ENCODE data around the gene ZRANB3.
"Not testable (repeated sequence)": the region's sequence is repeated elsewhere in the genome, so short reads cannot be mapped to it uniquely, and the experiment has no call there.

The ZRANB3 gene

DNA sequence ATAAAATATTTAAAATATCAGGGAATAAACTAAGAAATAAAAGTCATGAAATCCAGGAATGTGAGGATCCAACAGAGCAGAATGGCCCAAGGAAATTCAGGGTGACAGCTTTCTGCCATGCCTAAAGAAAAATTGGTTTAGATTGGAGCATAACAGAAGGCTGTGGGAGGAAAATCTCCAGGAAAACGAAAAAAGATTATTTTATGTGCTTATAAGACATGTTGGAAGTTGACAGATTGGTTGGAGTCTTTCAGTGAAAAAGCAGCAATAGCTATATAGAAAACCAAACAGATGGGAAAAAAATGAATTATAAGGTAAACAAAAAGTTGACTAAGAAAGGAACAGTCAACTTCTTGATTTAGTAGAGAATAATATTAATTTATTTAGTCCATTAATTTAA lies 203.9 kb downstream of the ZRANB3 start:
- no peak for DNase-seq (ENCODE audit: low spot score)

DNA sequence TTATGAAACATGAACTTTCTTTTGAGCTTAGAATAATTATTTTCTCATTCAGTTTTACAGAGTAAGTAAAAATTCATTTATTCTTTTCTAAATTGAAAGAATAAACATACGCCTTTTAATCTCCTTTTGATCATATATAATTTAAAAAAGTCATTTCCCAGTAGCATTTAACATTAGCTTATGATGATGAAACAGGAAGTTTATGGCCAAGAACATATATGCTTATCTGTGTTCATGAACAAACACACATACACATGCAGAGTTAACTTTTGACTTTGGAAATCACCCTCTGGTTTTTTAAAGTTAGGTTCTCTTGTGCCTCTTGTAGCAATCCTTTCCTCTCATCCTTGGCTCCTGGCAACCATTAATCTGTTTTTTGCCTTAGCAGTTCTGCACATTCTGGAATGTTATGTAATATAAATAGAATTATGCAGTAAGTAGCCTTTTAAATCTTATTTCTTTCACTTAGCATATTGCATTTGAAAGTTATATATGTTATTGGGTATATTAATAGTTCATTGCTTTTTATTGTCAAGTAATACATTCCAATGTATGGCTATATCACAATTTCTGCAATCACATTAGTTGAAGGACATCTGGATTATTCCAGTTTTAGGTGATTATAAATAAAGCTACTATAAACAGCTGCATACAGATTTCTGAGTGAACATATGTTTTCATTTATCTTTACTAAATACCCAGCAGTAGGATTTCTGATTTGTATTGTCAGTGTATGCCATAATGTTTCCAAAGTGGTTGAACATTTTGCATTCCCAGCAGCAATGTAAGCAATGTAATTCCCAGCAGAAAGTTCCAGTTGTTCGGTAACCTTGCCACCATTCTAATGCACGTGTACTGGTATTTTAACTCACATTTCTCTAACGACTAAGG lies 210.3 kb downstream of the ZRANB3 start:
- DNase-seq (ENCODE audit: low spot score), result no peak

DNA sequence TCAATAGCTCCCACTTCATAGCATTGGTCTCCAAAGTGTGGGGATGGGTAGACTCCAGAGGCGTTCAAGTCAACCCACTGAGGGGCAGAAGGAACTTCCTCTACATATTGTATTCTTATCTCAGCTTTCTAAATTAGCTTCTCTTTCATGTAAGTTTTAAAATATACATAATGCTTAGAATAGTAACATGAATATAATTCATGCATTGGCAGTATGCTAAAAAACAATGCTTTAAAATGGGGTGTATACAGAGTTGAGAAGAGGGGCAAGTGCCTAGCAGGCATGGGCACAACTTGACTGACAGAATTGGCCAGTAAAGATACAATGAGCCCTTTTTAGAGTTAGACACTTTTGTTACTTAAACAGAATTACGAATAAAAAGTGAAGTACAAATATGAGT lies 212.2 kb downstream of the ZRANB3 start:
- DNase-seq (ENCODE audit: low spot score), result no peak

DNA sequence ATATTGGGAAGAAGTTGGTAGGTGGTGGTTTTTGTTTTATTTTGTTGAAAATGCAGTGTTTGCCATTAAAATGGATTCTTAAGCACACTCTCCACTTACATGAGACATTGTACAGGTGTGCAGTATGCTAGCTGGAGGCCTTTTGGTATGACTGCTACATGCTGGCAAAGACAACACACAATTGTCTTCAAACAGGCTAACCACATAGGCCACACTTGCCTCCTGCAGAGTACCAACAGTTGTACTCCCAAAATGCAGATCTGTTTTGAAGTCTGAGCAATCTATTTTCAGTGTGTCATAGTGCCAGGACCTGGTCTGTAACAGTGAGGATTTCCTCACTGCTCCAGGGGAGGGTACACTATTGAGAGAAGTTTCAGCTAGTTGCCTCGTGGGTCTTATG lies 213.6 kb downstream of the ZRANB3 start:
- DNase-seq (ENCODE audit: low spot score), result no peak

DNA sequence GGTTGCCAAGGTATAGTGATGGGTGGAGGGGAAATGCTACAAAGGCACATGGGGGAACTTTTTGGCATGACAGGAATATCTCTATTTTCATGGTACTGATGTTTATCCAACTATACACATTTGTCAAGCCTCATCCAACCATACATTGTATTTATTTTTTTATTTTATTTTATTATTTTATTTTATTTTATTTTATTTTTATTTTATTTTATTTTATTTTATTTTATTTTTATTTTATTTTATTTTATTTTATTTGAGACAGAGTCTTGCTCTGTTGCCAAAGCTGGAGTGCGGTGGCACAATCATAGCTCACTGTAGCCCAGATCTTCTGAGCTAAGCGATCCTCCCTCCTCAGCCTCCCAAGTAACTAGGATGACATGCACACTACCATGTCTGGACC lies 219.1 kb downstream of the ZRANB3 start:
- no peak for DNase-seq (ENCODE audit: low spot score)

DNA sequence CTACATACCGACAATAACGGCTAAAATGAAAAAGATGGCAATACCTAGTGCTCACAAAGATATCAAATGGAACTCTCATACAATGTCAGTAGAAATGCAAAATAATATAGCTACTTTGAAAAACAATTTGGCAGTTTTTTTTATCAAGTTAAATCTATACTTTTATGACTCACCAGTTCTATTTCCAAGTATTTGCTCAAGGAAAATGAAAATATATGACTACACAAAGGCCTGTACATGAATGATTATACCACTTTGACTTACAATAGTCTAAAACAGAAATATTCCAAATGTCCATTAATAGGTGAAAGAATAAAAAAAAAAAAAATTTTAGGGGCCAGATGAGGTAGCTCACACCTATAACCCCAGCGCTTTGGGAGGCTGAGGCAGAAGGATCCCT lies 219.8 kb downstream of the ZRANB3 start:
- no peak for DNase-seq (ENCODE audit: low spot score)

DNA sequence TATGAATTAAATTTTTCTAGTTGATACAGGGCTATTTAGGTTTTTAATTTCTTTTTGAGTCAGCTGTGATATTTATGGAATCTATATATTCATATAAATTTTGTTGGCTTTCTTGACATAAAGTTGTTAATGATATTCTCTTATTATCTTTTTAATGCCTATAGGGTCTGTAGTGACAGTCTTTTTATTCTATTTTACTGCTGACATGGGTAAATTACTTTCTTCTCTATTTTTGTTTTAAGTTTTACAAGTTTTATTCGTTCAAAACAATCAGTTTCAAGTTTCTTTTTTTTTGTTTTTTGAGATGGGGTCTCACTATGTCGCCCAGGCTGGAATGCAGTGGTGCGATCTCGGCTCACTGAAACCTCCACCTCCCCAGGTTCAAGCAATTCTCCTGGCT lies 226.3 kb downstream of the ZRANB3 start:
- DNase-seq (ENCODE audit: low spot score), result no peak

DNA sequence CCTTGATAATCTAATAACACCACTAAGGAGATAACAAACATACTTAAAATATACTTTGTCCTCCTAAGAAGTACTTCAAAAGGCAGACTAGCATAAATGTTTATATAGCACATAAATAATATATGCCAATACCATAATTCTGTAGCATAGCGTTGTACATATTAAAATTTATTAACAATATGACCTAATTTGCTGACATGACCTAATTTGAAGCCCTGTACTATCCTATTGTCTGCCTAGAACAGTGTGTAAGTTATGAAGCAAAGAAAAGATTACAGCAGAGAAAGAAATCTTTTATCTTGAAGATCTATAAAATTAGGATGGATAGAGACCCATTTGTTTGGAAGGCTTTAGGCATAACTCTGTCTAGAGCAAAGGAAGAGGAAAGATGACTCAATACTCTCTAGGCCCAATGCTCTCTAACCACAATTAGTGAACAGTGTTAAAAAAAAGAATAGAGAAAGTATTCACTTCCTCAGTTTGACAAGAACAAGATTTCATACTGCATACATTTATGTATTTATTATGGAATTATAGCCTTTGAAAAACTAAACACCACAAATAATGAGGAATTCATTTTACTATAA lies 231.3 kb downstream of the ZRANB3 start:
- no peak for DNase-seq (ENCODE audit: low spot score)

DNA sequence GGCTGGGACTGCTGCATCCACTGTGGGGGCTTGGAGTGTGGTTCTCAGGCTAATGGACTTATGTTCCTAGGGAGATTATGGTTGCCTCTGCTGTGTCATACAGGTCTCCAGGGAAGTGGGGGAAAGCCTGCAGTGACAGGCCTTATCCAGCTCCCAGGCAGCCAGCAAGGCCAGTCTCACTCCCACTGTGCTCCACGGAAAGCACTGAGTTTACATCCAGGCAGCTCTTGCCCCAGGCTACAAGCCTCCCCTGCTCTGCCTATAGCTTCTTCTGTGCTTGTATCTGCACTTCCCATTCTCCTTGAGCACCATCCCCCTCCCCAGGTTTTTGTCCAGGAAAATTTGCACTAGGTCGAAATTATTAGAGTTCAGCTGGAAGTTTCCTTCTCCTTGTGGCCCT lies 231.9 kb downstream of the ZRANB3 start:
- DNase-seq (ENCODE audit: low spot score), result no peak

DNA sequence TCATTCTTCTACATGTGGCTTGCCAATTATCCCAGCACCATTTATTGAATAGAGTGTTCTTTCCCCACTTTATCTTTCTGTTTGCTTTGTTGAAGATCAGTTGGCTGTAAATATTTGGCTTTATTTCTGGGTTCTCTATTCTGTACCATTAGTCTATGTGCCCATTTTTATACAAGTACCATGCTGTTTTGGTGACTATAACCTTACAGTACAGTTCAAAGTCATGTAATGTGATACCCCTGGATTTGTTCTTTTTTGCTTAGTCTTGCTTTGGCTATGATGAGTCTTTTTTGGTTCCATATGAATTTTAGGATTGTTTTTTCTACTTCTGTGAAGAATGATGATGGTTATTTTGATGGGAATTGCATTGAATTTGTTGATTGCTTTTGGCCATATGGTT lies 243.9 kb downstream of the ZRANB3 start:
- not testable (repeated sequence) for DNase-seq (ENCODE audit: low spot score)

DNA sequence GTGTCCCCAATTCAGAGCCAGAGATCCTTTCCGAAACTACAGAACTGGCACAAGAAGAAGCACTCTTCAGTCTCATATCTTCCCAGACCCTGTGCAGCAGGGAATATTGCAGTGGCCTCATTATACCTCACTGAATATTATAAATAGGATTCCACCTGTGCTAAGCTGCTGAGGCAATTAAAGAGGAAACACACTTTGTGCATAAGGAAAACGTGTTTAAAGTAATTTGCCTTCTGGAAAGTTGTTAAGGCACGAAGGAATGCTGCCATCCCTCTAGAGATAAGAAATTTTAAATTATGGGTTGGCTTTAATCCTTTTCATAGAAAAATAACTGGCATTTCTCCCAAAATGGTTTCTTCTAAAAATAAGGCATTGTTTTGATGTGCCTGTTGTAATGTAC lies 245.6 kb downstream of the ZRANB3 start:
- no peak for DNase-seq (ENCODE audit: low spot score)

DNA sequence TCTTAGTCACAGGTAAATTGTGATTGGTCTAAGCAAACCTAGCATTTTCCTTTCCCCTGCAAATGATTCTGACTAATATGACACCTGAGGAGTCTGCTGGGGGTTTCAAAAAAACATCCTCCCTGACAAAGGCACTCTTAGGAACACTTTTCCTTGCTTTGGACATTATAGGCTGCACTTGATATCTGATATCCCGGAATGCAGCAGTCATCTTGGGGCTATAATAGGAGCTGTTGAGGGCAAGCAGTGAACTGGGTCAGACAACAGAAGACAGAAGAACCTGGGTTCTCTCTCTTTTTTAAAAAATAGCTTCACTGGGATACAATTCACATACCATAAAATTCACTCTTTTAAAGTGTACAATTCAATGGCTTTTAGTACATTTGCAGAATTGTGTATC lies 249.6 kb downstream of the ZRANB3 start:
- no peak for DNase-seq (ENCODE audit: low spot score)

DNA sequence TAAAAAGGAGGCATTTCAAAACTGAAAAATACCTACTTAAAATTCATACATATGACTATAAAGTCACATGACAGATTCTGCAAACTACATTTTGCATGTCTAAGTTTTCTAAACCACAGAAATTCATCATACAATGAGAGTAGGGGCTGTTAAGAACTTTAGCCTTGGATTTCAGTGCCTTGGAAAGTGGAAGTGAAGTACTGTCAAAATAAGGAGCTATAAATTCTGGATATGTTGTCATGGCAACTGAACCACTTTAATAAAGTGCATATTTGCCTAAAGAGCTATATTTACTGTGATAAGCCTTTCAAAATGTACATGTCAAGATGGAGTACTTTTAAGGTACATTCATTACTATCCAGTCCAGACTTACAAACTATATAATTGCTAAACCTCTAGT lies 251.8 kb downstream of the ZRANB3 start:
- no peak for DNase-seq (ENCODE audit: low spot score)

DNA sequence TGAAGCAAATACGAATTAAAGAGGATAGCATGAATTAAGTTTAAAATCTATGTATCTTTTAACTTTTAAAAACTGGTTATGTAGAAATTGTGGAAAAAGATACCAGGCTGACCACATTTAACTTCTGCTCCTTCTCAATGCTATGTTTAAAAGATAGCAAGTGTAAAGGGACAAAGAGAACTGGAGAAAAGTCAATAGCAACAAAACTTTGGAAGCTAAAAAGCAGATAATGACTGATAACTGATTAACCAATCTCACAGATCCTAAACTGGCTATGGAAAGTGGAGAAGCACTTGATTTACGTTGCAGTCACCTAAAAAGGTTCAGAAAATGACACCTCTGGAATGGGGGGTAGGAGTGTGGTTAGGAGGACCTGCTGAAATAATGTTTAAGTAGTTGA lies 254.5 kb downstream of the ZRANB3 start:
- DNase-seq (ENCODE audit: low spot score), result no peak

DNA sequence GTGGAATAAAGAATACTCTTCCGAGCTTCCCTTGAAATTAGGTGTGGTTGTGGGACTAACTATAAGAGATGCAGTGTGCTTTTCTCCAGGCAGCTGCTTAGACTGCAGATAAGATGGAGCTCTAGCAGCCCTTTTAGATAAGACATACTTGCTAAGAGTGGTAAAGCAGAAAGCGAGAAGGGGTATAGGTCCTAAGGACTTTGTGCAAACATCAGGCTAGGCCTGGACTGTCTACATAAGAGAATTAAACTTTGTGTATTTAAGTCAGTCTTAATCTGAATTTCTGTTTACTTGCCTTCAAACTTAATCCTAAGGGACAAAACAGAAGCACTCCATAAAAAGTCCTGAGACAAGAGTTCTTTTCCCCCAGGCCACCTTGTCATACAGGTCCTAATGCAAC lies 260.0 kb downstream of the ZRANB3 start:
- DNase-seq (ENCODE audit: low spot score), result no peak

DNA sequence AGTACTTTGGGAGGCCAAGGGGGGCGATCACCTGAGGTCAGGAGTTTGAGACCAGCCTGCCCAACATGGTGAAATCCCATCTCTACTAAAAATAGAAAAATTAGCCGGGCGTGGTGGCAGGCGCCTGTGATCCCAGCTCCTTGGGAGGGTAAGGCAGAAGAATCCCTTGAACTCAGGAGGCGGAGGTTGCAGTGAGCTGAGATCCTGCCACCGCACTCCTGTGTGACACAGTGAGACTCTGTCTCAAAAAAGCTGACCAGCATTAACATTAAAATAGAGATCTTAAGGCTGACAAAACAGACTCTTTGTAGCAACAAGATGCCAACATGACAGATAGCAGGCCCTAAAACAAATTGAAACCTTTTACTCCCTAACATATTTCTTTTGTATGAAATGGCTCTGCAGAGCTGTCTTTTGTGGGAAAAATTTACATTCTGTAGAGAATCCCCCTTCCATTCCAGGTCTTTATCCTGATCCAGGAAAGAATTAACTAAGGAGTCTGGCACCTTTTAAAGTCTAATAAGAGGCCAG lies 265.0 kb downstream of the ZRANB3 start:
- no peak for DNase-seq (ENCODE audit: low spot score)

DNA sequence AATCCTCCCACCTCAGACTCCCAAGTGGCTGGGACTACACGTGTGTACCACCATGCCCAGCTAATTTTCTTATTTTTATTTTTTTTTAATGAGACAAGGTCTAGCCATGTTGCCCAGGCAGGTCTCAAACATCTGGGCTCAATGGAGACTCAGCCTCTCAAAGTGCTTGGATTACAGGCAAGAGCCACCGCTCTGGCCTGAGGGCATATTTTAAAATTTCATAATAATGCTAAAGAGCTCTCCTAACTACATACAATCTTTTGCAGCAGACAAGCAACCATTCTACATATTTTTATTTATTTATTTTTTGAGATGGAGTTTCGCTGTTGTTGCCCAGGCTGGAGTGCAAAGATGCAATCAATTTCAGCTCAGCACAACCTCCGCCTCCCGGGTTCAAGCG lies 271.9 kb downstream of the ZRANB3 start:
- no peak for DNase-seq (ENCODE audit: low spot score)

DNA sequence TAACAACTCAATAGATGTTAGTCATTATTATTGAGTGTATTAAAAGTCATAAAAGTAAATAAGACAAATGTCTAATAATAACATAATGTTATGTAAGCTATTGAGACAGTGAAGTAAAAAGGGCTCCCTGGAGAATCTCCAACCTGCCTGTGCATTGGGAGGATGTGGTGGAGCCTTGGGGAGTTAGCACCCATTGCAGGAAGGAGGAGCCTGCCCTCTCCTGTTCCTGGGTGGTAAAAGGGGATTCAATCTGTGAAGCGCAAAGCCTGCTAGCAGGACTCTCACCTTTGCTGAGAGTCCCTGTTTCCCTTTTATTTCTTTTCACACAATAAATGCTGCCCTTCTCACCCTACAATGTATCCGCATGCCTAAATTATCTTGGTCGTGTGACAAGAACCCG lies 272.8 kb downstream of the ZRANB3 start:
- DNase-seq (ENCODE audit: low spot score), result no peak

DNA sequence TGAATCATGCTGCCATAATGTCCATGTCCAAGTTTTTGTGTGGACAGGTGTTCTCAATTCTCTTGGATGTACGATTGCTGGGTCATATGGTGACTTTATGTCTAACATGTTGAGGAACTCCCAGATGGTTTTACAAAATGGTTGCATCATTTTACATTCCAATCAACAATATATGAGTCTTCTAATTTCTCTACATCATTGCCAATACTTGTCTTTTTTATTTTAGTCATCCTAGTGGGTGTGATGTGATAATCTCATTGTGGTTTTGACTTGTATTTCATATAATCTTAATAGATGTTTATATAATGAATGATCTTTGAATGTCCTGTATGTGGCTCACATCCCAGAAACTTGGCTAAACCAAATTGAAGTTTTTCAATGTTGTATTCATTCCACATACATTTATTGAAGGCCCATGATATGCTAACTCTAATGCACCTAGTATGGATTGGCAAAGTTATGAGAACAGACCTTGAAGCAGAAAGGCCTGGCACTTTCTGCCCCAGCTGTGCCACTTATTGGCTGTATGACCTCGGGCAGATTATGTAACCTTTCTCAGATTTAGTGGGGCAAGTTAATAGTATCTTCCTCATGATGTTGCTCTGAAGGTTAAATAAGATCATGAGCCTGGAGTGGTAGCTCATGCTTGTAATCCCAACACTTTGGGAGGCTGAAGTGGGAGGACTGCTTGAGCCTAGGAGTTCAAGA lies 273.5 kb downstream of the ZRANB3 start:
- no peak for DNase-seq (ENCODE audit: low spot score)

DNA sequence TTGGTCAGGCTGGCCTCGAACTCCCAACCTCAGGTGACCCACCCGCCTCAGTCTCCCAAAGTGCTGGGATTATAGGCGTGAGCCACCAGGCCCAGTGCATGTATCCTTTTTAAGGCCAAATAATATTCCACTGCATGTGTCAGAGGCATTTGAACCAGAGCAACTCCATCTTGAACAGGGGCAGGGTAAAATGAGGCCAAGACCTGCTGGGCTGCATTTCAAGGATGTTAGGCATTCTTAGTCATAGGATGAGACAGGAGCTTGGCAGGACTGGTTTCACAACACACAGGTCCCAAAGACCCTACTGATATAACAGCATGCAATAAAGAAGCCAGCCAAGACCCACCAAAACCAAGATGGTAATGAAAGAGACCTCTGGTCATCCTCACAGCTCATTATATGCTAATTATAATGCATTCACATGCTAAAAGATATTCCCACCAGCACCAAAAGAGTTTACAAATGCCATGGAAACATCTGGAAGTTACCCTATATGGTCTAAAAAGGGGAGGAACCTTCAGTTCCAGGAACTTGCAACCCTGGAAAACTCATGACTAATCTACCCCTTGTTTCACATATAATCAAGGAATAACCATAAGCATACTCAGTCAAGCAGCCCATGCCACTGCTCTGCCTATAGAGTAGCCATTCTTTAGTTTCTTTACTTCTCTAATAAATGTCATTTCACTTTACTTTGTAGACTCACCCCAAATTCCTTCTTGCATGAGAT lies 274.3 kb downstream of the ZRANB3 start:
- DNase-seq (ENCODE audit: low spot score), result no peak

DNA sequence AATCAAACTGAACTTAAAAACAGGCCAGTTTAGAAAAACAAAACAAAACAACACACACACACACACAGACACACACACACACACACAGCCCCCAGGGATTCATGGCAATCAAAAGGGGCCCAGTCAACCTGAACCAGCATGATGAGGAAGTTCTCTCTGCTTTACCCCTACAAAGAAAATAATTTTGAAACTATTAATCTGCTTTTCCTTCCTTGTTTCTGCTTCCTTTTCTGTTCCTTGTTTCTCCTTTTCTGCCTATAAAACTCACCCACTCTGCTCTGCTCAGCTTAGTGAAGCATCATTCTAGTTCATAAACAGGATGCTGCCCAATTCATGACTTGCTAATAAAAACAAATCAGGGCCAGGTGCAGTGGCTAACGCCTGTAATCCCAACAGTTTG lies 275.8 kb downstream of the ZRANB3 start:
- DNase-seq (ENCODE audit: low spot score), result no peak

DNA sequence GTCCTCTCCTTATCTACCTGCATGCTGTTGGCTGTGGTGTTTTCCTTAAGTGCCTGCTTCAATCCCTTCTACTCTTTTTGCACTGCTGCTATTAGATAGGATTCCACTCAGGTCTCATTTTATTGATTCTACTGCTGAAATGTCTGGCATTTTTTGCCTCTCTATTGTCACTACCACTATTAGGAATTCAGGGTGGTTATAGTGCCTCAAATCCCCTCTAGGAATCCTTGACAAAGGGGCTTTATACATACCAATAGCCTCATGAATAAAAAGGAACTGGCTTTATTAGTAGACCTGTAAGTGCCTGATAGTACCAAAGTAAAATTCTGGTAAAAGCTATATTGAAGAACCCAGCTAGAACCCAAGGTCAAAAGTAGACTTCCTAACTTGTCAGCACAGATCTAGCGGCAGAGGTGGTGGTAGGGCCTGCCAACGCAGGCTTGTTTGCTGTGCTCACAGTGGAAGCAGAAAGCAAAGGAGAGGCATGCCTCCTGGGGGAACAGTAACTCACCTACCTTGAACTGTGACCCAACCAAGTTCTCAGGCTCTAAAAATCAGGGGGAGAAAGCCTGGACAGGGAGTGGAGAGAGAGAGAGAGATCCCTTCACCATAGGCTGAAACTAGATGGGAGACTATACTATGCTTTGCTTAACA lies 278.1 kb downstream of the ZRANB3 start:
- DNase-seq (ENCODE audit: low spot score), result no peak

Data from pons (tissue), 1 donor.